IPS-18c (cell line): ENCODE data around the gene EIF3B.
A peak's percentile ranks its signal among the peaks of the same experiment; 100 is the strongest.
"Not testable (repeated sequence)": the region's sequence is repeated elsewhere in the genome, so short reads cannot be mapped to it uniquely, and the experiment has no call there.

ENCODE experiments used
- H3K4me3 ChIP-seq: 2 replicates; pipeline ENCODE4 v1.7.0; 2013; ENCODE audit warnings: low read depth, mild to moderate bottlenecking, low read length, moderate library complexity; ENCODE audit not compliant: insufficient read depth
- H3K9me3 ChIP-seq: one replicate; pipeline ENCODE4 v1.6.1; 2013; ENCODE audit warnings: mild to moderate bottlenecking, low read length, moderate library complexity; ENCODE audit not compliant: control insufficient read depth, insufficient read depth

The EIF3B gene

GRCh38 chr7:2331707-2332106 lies 22.9 kb upstream of the EIF3B start:
- no peak overlapping the region for H3K4me3 ChIP-seq
- no peaks in the 10 kb centered on the region for H3K9me3 ChIP-seq

- H3K4me3 ChIP-seq, H3K9me3 ChIP-seq: not testable (repeated sequence)
Observed at GRCh38 chr7:2332606-2333231, 21.9 kb upstream of the EIF3B start.

GRCh38 chr7:2336626-2337299 lies 17.9 kb upstream of the EIF3B start:
- no peaks in the 10 kb centered on the region for H3K9me3 ChIP-seq
- H3K4me3 ChIP-seq, result no peak overlapping the region

DNA sequence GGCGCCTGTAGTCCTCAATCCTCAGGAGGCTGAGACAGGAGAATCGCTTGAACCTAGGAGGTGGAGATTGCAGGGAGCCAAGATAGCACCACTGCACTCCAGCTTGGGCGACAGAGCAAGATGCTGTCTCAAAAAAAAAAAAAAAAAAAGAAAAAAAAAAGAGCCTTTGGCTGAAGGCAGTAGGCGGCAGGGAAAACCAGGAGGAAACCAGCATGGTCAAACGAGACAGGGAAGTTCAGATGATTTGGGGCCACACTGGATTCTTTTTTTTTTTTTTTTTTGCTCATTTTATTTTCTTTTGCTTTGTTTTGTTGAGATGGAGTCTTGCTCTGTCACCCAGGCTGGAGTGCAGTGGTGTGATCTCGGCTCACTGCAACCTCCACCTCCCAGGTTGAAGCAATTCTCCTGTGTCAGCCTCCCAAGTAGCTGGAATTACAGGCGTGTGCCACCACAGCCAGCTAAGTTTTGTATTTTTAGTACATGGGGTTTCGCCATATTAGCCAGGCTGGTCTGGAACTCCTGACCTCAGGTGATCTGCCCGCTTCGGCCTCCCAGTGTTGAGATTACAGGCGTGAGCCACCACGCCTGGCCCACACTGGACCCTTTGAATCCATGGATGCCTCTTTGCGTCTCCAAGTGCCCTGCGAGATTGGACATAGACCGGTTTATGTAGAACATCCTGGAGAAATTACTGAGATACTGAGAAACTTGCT lies 7.1 kb upstream of the EIF3B start:
- not testable (repeated sequence) for H3K4me3 ChIP-seq

GRCh38 chr7:2350055-2350454 lies 4.6 kb upstream of the EIF3B start:
- Histone ChIP-seq H3K9me3 (peaks cover 3% of the 10 kb centered on the region), H3K4me3 (no peak overlapping the region)

More for the DNA sequence above, 7.1 kb upstream of the EIF3B start:
- not testable (repeated sequence) for H3K9me3 ChIP-seq

DNA sequence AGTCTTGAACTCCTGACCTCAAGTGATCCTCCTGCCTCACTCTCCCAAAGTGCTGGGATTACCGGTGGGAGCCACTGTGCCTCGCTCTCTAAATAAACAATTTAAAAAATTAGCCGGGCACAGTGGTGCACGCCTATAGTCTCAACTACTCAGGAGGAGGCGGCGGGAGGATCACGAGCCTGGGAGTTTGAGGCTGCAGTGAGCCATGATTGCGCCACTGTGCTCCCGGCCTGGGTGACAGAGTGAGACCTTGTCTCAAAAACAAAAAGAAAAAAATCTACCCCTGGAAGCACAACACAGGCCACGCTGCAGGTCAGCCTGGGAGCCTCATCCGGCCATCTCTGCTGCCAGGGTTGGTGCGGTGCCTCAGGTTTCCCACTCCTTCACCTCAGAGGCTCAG lies 3.8 kb upstream of the EIF3B start:
- no peak overlapping the region for H3K4me3 ChIP-seq

DNA sequence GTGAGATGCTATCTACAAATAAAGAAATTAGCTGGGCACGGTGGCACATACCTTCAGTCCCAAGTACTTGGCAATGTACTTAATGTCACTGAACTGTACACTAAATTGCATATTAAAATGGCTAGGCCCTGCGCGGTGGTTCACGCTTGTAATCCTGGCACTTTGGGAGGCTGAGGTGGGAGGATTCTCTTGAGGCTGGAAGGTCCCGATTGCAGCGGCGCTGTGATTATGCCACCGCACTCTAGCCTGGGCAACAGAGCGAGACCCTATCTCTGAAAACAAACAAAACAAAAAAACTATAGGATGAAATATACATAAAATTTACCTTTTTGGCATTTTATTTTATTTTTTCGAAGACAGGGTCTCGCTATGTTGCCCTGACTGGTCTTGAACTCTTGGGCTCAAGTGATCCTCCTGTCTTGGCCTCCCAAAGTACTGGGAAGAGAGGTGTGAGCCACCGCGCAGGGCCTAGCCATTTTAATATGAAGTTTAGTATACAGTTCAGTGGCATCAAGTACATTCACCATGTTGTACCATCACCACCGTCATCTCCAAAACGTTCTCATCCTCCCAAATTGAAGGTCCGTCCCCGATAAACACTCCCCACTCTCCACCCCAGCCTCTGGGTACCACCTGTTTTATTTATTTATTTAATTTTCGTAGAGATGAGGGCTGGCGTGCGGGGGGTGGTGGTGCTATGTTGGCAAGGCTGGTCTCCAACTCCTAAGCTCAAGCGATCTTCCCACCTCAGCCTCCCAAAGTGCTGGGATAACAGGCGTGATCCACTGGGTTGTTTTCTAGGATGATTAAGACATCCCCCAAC lies 1.3 kb upstream of the EIF3B start:
- Histone ChIP-seq H3K4me3 (peak overlapping the region; percentile 91), H3K9me3 (peaks cover 6% of the 10 kb centered on the region)

More for the DNA sequence above, 3.8 kb upstream of the EIF3B start:
- H3K9me3 ChIP-seq, result peaks cover 4% of the 10 kb centered on the region

DNA sequence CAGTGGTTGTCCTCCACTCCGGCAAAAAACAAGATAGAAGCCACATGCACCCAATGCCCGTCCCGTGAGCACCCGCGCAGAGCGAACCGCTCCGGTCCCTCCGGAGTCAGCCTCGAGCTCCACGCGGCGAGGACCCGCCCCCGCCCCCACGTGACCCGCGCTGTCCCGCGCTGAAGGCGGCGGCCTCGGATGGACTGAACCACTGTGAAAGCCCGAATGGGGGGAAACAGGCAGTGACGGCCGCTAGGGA lies 766 bp upstream of the EIF3B start:
- Histone ChIP-seq H3K9me3 (peaks cover 6% of the 10 kb centered on the region), H3K4me3 (peak overlapping the region; percentile 91)

GRCh38 chr7:2354939-2355704 lies 495 bp downstream of the EIF3B start:
- H3K4me3 ChIP-seq, result peak overlapping the region; percentile 91
- peaks cover 6% of the 10 kb centered on the region for H3K9me3 ChIP-seq

- H3K4me3 ChIP-seq, result peak overlapping the region; percentile 91
- peaks cover 6% of the 10 kb centered on the region for H3K9me3 ChIP-seq
Observed at GRCh38 chr7:2355705-2356008, 1.0 kb downstream of the EIF3B start.

DNA sequence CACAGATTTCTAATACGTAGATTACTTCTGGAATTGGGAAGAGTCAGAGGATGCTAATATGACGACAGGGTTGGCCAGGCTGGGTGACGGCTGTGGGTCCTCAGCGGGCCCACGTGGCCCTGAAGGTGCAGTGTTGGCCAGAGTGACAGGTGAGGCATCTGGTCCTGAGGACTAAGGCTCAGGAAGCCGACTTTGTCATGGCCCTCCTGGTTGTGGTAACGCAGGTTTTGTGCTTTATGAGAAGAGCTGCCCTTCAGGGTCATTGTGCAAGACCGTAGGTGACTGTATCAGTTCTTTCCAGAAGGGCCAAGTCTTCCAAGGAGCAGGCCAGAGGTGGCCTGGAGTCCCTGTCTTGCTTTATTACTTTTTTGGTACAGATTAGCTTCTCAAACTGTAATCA lies 2.5 kb downstream of the EIF3B start:
- Histone ChIP-seq H3K4me3 (no peak overlapping the region), H3K9me3 (peaks cover 6% of the 10 kb centered on the region)

- Histone ChIP-seq H3K9me3 (peaks cover 6% of the 10 kb centered on the region), H3K4me3 (no peak overlapping the region)
Observed at GRCh38 chr7:2357571-2357970, 2.9 kb downstream of the EIF3B start.

GRCh38 chr7:2358968-2359527 lies 4.4 kb downstream of the EIF3B start:
- H3K9me3 ChIP-seq, result peaks cover 6% of the 10 kb centered on the region
- no peak overlapping the region for H3K4me3 ChIP-seq

DNA sequence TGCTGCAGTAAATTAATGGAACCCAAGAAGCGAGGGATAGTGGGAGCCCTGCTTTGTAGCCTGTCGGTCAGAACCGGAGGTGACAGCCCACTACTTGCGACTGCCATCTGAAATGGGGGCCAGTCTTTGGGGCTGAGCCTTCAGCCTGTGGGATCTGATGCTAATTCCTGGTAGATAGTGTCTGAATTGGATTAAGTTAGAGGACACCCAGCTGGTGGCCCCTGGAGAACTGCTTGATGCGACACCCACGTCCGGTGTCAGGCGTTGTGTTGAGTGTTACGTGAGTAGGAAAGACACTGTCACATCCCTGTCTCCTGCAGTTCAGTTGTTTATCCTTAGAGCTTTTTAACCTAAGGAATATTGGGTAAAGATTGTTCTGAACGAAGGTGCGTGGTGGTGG lies 5.0 kb downstream of the EIF3B start:
- Histone ChIP-seq H3K4me3 (no peak overlapping the region), H3K9me3 (peaks cover 6% of the 10 kb centered on the region)

- Histone ChIP-seq H3K4me3 (no peak overlapping the region), H3K9me3 (peaks cover 2% of the 10 kb centered on the region)
Observed at GRCh38 chr7:2360796-2361195, 6.2 kb downstream of the EIF3B start.

GRCh38 chr7:2362385-2363088 lies 7.9 kb downstream of the EIF3B start:
- no peak overlapping the region for H3K4me3 ChIP-seq
- no peaks in the 10 kb centered on the region for H3K9me3 ChIP-seq
